GM19372 (cell line): ENCODE data around the gene ARHGEF16.

Experiments used
- ATAC-seq: cut with Tn5 transposase; IDR thresholded peaks from one replicate; pipeline ENCODE4 v1.9.1; 2021; ENCODE audit warnings: mild to moderate bottlenecking, low read depth, moderate library complexity; ENCODE audit not compliant: unreplicated experiment

The ARHGEF16 gene

GRCh38 chr1:3466366-3467075, 12.1 kb downstream of the ARHGEF16 start:
- no peak for ATAC-seq

DNA sequence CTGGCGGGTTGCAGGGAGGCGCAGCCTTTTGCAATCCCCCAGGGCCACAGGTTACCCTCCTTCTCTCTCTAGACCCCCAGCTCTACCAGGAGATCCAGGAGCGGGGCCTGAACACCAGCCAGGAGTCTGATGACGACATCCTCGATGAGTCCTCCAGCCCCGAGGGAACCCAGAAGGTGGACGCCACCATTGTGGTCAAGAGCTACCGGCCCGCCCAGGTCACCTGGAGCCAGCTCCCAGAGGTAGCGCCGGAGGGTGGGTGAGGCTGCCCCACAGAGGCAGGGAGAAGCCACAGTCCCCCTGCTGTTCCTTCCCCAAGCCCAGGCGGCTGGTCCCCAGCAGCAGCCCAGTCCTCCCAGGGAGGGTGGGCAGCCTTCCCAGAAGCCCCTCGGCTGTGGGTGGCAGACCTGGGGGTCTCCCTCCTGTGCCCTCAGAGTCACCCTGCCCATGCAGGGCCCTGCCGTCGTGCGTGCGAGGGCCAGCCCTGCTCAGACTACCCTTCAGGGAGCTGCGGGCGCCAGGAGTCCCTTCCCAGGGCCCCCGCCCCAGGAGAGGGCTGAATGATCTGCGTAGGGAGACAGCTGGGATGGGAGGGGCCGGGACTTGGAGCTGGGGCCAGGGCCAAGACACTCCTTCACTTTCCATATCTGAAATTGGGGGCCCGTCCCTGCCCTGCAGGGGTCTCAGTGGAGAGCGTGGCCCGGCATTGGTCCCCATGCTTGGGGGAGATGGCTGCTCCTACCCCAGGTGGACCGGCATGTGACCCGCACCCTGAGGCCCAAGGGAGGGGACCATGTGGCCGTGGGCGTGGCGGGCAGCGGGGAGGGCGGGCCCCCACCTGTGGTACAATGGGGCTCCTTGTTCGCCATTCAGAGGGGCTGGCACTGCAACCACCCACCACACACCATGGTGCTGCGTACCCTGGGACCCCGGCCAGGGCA, 12.9 kb downstream of the ARHGEF16 start:
- no peak for ATAC-seq

DNA sequence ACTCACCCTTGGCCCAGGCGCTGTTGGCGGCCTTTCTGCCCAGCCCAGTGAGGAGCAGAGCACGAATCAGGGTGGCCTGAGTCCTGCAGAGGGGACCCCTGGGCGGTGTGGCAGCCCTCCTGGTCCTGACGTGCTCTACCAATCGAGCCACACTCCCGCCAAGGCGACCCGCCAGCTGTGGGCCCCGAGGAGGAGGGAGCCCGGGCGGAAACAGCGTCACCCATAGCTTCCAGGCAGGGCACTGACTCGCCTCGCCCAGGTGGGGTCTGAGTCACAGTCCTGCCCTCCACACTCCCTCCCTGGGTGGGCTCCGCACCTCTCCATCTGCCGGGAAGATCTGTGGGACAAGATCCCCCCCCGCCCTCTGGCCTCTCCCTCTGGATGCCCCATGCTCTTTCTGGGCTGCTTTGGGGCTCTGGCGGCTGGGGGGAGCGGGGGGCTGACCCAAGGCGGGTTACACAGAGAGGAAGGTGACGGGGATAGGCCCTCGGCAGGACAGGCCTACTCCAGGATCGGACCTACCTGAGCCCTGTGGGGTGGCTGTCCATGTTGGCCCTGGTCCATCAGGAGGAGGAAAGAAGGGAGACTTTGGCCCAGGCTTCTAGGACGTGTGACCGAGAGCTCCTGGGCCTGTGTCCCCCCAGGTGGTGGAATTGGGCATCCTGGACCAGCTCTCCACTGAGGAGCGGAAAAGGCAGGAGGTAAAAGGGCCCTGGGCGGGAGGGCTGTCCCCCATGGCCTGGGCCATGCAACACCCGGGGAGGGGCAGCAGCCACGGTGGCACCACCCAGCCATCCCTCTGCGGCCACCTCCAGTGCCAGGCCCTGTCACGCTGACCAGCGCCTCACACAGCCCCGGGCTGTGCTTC, 14.0 kb downstream of the ARHGEF16 start:
- ATAC-seq: no peak

GRCh38 chr1:3469104-3469848, 14.8 kb downstream of the ARHGEF16 start:
- ATAC-seq: no peak

- ATAC-seq: no peak
Measured at GRCh38 chr1:3469849-3470649, 15.6 kb downstream of the ARHGEF16 start.

DNA sequence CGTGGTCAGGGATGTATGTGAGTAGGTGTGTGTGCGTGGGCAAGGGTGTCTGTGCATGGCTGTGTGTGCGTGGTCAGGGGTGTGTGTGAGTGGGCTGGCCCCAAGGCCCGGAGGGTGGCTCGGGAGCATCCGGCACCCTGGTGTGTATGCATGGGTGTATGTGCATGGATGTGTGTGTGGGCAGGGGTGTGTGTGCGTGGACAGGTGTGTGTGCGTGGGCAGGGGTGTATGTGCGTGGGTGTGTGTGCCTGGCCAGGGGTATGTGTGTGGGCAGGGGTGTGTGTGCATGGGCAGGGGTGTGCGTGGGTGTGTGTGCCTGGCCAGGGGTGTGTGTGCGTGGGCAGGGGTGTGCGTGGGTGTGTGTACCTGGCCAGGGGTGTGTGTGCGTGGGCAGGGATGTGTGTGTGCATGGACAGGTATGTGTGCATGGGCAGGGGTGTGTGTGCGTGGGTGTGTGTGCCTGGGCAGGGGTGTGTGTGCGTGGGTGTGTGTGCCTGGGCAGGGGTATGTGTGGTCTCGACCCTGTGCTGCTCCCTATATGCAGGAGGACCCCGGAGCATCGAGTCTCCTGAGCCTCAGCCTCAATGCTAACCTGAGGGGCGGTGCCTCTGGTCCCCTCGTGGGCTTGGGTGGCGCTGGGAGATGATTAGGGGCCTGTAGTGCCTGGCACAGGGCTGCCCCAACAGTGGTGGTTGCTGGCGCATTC, 16.3 kb downstream of the ARHGEF16 start:
- no peak for ATAC-seq

GRCh38 chr1:3471356-3472087, 17.1 kb downstream of the ARHGEF16 start:
- no peak for ATAC-seq

DNA sequence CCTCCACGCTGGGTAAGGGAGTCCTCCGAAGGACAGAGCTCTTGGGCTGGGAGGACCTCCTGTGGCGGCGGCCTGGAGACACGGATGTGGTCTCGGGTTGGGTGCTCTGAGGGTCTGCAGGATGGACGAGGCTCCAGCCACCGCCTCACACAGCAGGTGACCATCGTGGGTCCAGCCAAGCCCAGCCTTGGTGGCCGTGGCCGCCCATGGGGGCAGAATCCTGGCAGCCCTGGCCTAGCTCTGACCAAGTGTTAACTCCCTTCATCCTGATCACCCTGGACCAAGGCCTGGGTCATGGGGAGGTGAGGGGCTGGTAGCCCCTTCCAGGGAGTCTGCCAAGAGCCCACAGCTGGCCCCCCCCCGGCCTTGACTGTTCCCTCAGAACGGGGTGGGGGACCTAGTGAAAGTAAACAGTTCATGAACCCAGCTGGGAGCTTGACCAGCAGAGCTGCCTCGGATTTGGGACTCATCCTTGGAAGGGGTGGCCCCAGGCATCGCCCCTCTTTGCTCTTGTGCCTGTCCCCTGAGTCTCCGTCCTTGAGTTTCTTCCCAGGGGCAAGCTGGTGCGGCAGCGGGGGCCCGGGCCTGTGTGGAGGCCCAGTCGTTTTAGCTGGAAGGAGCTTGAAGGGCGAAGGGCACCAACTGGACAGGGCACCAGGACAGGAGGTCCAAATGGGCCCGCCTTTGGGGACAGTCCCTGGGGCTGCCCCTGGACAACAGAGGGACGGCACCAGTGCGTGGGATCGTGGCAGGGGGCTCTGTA, 17.8 kb downstream of the ARHGEF16 start:
- ATAC-seq: no peak

DNA sequence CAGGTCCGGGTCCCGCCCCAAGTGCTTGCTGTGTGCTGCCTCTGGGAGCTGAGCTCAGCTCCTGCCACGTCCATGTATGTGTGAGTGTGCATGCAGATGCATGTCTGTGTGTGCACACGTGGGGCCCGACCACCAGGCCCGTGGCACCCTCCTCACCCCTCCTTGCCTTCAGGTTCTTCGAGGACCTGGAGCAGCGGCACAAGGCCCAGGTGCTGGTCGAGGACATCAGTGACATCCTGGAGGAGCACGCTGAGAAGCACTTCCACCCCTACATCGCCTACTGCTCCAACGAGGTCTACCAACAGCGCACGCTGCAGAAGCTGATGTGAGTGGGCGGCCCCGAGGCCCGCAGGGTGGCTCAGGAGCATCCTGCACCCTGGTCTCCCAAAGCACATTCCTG, 18.4 kb downstream of the ARHGEF16 start:
- no peak for ATAC-seq

GRCh38 chr1:3473381-3473844, 18.9 kb downstream of the ARHGEF16 start:
- no peak for ATAC-seq

- no peak for ATAC-seq
Measured at GRCh38 chr1:3474016-3474415, 19.6 kb downstream of the ARHGEF16 start.

GRCh38 chr1:3474421-3474820, 20.0 kb downstream of the ARHGEF16 start:
- ATAC-seq: no peak

DNA sequence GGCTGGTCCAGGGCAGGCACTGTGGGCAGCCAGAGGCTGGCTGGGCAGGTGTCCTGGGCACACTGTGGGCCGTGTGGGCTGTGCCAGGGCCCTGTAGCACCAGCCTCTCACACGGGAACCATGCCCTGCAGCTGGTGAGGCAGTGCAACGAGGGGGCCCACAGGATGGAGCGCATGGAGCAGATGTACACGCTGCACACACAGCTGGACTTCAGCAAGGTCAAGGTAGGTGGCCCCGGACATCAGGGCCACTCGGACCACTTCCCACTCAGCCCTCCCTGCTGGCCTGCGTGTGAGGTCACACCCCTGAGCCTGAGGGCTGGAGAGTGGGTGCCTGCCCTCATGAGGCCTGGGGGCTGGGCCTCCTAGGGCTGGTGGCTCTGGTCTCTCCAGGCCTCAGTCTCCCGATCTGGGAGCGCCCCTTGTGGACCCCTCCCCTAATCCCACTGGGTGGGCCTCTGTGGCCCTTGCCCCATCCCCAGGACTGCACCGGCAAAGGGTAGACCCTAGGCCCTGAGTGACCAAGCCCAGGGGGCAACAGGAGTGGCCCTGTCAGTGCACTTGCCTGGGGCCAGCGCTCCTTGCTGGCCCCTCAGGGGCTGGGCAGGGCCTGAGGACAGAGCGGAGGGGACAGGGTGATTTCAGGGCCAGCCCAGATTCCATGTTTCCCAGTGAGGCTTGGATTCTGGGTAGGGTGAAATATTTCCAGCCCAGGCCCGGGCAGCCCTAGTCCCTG, 21.5 kb downstream of the ARHGEF16 start:
- ATAC-seq: no peak

DNA sequence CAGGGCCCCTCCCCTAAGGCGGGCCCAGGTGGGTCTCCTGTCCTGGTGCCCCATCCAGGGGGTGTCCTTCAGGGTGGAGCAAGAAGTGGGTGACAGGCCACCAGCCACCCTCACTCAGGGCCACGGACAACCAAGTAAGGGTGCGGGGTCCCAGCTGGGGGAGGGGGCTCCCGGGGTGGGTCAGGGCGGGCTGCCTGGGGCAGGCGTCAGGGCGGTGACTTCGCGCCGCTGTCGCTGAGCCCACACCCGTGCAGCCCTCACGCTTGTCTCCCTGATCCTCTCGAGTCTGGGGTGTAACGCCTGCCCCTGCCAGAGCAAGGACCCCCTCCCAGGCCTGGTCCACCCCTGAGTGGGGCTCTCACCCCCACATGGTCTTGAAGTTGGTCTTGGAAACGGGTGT, 22.2 kb downstream of the ARHGEF16 start:
- no peak for ATAC-seq

GRCh38 chr1:3477241-3477995, 23.0 kb downstream of the ARHGEF16 start:
- no peak for ATAC-seq

GRCh38 chr1:3478187-3478586, 23.7 kb downstream of the ARHGEF16 start:
- no peak for ATAC-seq
